Hematopoietic multipotent progenitor cell treated with erythropoietin and hydrocortisone succinate and interleukin-3 and kit ligand, for 8 days (in vitro differentiated cells): Measurements from ENCODE around the gene MARCHF3.
"Not testable (repeated sequence)": the region's sequence is repeated elsewhere in the genome, so short reads cannot be mapped to it uniquely, and the experiment has no call there.

Source experiments
- DNase-seq: peaks from one replicate; pipeline ENCODE4 v3.0.0-alpha.2; 2015

Gene MARCHF3

DNA sequence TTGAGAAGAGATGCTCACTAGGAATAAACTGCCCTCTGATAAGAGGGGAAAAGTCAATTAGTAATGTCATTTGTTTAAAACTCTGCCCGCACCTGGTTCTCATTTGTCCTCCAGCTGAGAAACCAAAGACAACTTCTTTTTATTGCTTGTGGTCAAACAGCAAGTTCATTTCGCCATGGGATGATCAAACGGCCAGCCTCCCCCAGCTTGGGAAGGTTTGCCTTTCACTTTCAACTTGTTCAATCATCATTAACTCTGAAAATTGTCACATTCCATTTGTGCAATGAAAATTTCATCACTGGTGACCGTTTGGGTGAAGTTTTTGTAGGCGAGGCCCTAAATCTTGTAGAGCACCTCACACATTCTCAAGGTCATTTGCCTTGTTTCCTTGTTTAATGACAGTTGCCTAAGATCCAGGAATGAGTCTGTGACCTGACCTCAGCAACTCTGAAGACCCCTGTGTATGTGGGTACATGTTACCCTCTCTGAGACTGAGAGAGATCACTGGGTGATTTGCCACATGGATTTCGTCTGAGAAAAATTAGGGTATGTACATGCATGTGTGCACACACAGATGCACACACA lies 117.7 kb downstream of the MARCHF3 start:
- no peak for DNase-seq

DNA sequence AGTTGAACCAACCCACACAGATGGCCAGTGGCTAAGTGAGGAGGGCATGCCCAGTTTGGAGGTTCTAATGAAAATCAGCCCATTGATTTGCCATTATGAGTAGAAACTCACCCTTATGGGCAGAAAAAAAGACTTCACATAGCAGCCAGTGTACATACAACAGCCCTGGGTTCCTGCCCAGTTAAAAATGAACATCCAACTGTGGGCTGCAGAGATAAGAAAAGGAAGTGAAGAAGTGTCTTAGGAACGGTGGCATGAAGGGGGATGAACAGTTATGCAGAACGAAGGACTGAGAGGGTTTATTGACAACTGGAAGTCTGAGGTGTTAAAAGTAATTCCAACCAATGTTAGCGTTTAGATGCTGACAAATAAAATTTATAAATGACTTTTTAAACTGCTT lies 118.4 kb downstream of the MARCHF3 start:
- peak; percentile 71 for DNase-seq

DNA sequence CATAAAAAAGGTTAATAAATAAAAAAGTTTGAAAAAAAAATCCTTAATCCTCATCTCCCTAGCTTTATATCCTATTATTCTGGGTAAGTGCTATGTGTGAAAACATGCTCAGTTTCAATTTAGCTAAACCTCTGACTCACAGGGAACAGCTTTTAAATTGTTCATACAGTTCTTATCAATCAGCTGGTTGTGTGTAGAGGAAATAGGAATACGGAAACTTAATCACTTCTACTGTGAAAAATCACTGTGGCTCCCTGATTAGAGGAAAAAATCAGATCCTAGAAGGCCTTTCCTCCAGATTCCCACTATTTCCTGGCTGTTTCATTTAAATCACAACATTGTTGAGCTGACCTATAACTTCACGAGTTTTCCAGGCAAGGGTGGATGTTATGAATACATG lies 120.5 kb downstream of the MARCHF3 start:
- DNase-seq, result no peak

DNA sequence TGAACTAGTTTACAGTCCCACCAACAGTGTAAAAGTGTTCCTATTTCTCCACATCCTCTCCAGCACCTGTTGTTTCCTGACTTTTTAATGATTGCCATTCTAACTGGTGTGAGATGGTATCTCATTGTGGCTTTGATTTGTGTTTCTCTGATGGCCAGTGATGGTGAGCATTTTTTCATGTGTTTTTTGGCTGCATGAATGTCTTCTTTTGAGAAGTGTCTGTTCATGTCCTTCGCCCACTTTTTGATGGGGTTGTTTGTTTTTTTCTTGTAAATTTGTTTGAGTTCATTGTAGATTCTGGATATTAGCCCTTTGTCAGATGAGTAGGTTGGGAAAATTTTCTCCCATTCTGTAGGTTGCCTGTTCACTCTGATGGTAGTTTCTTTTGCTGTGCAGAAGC lies 126.0 kb downstream of the MARCHF3 start:
- DNase-seq, result not testable (repeated sequence)

DNA sequence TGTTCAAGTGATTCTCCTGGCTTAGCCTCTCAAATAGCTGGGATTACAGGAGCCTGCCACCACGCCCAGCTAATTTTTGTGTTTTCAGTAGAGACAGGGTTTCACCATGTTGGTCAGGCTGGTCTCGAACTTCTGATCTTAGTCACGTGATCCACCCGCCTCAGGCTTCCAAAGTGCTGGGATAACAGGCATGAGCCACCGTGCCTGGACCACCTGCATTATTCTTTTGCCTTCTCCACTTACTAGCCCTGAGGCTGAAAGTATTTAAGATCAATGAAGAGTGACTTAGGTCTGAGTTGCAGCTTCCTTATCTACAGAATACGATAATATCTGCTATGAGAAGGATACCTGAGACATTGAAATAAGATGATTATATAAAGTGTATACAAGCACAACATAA lies 129.6 kb downstream of the MARCHF3 start:
- DNase-seq, result no peak

DNA sequence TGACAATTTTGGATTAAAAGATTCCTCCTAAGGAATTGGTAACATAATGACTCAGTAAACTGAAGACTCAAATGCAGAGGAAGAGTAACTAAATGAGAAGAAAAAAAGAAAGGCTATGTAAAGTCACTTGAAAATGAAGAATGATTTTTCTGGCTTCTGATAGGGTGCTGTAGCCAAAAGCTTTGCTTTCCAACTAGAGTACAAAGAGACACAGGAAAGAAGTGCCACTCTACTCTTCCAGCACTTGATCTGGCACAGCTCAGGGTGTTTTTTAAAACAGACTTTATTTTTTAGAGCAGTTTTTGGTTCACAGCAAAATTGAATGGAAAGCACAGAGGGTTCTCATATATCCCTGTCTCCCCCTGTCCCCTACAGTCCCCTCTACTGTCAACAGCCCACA lies 130.9 kb downstream of the MARCHF3 start:
- no peak for DNase-seq

DNA sequence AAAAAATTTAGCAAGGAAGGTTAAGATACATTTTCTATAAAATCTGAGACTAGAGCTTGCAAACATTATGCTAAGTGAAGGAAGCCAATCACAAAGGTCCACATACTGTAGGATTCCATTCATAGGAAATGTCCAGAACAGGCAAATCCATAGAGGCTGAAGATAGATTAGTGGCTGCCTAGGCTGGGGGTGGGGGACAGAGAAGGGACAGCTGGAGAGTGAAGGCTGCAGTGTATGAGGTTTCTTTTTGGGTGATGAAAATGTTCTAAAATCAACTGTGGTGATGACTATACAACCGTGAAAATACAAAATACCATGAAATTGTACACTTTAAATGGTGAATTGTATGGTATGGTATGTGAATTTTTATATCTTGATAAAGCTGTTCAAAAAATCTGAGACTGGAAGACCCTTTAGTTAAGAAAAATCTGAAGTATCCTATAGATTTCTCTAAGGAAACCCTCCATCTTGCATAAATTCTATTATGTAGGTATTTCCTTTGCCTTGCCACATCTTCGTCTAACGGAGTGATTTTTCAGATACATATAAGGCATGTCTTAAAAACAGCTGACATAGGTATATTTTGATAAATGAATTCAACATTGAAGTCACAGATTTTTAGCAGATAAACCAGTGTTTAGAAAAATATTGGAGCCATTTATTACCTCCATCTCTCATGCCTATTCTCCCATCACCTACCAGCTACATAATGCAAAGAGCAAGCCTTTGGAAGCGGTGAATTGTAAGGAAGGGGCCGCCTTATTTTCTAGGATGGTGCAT lies 132.3 kb downstream of the MARCHF3 start:
- DNase-seq, result no peak

DNA sequence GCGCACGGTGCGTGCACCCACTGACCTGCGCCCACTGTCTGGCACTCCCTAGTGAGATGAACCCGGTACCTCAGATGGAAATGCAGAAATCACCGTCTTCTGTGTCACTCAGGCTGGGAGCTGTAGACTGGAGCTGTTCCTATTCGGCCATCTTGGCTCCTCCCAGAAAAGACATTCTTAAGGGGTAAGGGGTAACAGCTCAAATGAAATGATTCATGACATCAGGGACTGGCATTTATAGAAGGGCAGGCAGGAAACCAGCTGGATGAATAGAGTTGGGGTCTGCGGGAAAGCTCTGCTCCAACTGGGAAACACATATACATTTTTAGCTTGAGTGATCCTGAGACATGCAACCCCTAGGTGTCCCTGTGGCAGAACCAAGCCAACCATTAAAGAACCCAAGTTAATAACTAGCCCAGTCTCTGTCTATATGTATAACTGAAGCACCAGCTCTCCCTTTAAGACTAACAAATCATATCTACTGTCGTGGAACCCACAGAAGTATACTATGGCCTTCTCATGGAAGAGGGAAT lies 134.1 kb downstream of the MARCHF3 start:
- no peak for DNase-seq

DNA sequence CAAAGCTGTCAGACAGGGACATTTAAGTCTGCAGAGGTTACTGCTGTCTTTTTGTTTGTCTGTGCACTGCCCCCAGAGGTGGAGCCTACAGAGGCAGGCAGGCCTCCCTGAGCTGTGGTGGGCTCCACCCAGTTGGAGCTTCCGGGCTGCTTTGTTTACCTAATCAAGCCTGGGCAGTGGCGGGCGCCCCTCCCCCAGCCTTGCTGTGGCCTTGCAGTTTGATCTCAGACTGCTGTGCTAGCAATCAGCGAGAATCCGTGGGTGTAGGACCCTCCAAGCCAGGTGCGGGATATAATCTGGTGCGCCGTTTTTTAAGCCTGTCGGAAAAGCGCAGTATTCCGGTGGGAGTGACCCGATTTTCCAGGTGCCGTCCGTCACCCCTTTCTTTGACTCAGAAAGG lies 134.6 kb downstream of the MARCHF3 start:
- not testable (repeated sequence) for DNase-seq

DNA sequence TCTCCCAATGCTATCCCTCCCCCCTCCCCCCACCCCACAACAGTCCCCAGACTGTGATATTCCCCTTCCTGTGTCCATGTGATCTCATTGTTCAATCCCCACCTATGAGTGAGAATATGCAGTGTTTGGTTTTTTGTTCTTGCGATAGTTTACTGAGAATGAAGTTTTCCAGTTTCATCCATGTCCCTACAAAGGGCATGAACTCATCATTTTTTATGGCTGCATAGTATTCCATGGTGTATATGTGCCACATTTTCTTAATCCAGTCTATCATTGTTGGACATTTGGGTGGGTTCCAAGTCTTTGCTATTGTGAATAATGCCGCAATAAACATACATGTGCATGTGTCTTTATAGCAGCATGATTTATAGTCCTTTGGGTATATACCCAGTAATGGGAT lies 139.9 kb downstream of the MARCHF3 start:
- not testable (repeated sequence) for DNase-seq

DNA sequence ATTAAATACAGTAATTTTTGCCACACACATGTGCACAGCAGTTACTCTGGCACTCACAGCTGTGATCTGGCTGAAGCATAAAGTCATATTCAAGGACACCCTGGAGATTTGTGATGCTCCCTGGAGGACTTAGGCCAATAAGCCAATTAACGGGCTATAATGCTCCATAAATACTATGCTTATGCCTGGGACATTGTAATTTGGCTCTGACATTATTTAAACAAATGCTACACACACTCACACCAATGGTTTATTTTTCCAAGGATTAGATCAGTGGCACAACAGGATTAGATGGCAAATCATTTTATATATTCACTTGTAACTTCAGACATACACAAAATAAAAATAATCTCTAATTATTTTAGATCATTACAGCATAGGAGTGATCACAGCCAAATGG lies 142.2 kb downstream of the MARCHF3 start:
- DNase-seq, result no peak

DNA sequence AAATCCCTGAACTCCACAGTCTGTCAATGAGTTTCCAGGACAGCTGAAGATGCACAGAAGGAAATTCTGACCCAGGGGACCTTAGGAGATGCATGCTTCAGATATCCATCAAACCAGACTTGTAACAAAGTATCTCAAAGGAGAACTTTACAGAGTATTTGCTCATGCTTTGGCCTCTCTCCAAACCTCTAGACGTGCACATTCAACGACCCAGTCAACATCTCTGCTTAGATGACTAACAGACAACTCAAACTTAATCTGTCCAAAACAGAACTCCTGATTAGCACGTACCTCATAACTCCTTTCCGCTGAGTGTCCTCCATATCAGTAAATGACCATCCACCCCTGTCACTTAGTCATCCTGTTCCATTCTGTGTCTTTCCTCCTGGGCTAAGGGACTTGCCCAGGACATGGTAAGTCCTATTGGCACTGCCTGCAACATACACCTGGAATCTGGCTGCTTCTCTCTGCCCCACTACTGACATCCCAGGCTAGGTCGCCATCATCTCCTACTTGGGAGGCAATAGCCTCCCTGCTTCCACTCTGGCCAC lies 146.0 kb downstream of the MARCHF3 start:
- peak; percentile 98 for DNase-seq

DNA sequence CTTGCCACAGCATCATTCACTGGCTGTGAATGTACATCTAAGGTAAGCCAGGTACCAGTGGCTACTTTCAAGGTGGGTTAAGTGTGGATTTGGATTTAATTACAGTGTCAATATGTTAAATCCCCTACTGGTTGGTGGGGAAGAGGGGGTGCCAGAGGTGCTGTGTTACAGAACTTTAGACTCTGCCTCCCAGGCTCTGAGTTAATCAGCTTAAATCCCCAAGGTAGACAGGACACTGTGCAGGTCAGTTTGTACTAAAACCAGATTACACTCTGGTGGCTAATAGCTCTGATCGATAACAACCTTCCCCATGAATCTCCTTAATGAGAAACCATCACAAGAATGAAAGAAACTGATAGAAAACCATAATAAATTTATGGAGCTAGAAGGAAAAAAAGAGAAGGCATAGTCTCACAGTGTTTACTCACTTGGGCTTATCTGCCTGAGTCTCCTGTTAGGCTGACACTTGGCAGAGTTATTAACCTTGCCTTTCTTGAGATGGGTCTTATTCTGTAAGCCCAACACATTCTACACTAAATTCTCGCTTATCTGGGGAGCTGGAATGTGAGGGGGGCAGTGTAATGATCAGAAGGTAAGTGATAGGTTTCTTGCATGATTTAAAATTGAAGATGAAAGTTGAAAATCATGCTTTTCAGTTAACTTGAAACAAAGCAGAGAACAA lies 146.7 kb downstream of the MARCHF3 start:
- DNase-seq, result peak; percentile 72

DNA sequence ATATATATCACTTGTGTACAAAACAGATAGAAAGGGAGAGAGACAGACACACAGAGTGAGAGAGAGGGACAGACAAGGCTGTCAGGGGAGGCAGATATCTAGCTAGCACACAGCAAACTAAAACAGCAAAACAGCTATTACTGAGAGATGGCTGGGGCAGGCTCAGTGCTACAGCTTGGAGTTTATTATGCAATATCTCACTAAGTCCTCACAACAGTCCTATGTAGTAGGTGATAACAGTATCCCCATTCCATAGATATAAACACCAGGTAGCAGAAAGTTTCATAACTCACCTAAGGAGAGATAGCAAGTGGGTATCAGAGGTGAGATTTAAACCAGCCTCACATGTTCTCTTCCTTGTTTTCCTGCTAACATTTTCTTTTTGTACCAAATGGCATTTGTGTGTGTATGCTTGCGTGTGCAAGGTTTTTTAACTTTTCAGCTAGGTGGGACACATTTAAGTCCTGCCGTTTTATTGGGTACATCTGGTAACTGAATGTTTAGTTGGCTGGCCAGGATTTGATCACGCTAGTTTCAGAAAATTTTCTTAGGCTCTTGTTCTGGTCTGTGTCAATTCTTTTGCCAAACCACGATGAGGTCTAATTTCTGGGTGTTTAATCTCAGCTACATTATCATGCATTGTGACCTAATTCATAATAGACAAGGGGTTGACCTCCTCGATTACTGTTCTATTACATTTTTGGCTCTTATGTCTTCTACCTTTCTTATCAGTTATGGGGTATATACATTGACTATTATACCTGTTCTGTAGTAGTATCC lies 148.3 kb downstream of the MARCHF3 start:
- DNase-seq, result peak; percentile 55

DNA sequence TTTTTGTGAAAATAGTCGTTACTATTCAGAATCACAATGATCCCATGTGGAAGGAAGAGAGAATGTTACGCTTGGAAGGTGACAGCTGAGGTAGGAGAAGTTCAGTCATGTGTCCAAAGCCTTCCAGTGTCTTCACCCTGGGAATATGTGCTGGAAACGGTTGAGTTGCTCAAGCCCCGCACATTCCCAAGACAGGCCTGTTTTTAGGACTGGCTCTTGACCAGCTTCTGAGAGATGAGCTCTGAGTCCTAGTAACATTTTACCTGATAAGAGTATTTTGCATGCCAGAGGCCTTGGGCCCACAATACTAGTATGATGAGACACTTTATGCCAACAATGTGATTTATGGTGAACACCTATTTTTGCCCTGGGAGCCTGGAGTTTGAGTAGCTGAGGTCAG lies 151.7 kb downstream of the MARCHF3 start:
- no peak for DNase-seq

DNA sequence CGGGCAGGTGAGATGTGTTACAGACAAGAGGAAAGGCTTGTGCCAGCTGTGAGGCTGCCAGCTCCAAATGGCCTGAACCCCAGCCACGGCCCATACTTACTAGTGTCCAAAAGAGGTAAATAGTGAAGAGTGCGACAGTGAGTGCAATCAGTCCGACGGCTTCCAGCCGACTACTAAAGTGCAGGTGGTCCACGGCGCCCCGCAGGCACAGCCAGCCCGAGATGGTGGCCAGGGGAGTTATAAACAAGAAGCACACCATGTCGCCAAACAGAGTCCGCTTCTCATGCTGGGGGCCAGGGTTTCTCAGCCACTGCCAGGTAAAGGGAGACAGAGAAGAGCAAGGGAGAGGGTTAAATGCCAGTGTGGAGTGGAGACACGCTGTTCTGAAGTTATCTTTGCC lies 152.3 kb downstream of the MARCHF3 start:
- no peak for DNase-seq

DNA sequence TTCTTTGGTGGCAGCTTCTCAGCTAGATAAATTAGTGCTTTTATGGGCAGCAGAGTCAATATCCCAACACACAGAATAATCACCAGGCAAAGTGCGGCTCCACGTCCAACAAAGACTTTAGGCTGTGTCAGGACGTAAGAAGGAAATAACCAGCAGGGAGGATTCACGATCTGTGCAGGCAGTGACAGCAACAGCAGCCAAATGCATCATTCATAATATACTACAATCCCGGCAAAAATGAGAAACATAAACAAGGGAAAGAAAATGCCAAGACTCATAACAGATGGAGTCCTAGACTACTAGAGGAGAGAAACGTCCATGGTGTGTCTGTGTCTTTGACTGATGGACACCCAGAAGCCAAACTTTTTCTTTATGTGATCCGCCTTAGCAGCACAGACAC lies 152.8 kb downstream of the MARCHF3 start:
- DNase-seq, result no peak

DNA sequence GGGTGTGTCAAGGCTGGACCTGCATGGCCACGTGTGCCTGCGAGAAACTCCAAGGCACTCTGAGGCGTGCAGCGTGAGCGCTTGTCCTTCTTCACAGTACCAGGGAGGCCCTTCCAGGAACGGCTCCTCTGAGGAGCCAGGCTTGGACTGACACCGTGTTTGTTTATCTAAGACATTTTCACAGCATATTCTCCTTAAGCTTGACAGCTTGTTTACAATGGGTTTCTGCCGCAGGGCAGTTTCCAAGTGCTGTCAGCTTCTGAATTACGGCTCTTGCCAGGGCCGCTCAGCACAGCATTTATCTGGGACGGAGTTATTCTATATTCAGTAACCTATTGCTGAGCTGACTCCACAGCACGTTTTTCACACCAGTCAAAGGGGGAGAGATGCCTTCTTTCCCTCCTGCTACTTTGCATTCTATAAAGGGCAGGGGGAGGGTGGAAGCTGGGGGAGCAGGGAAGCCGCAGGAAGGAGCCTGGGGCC lies 155.0 kb downstream of the MARCHF3 start:
- DNase-seq, result no peak

DNA sequence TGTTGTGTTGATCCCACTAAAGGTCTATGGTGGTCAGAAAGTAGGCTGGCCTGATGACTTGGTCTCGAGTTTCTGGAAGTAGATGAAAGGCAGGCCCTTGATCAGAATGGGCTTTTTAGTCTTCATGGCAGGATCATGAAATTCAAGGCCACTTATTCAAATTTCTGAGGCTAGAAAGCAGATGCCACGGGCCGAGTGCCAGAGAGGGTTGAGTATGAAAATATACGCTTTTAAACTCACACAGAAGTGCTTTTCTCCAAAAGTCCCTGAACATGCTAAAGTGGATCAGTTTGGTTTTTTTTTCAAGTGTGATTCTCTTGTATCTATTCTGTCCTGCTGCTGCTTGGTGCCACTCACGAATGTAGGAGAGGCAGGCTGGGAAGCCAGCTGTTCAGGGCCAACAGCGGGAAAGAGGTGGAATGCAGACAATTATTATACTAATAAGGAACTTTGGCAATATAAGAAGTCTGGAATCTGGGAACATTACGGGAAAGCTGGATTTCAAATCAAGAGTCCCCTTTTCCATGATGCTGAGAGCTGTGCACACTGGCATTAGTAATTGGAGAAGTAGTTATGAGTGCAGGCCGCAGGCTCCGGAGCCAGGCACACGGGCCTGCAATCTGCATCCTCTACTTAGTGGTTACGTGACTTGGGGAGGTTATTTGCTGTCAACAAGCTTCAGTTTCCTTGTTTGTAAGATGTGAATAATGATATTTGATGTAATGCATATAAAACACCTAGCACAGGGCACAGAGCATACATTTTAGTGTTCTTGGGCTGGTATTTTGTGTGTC lies 157.6 kb downstream of the MARCHF3 start:
- no peak for DNase-seq

DNA sequence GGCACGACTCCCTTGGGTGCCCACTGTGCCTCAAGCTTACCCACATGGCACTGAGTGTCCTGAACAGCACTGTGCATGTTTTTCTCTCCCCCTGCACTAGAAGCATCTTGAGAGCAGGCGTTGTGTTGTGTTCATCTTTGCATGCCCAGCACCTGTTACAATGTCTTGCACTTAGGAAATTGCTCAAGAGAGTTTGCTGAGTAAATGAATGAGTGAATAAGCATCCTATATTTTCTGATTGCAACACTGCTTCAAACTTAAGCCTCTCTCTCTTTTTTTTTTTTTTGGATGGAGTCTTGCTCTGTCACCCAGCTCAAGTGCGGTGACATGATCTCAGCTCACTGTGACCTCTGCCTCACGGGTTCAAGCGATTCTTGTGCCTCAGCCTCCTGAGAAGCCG lies 158.9 kb downstream of the MARCHF3 start:
- DNase-seq, result no peak

DNA sequence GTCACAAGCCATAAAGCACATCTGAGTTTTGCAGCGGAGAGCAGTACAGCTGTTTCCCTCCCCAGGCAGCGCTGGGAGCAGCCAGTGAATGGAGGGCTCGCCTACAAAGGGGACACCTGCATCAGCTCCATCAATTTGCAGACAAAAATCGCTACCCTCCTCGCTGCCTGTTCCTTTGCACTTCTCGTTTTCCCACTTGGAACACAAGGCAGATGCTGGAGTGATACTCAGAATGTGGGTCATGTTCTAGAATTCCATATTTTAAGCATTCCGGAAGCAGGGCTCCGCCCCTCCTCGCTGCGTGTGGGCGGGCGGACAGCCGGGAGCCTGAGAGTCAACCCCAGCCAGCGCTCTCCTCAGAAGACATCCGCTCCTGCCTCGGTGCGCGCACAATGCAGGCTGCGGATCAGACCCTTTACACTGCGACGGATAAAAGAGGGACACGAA lies 161.3 kb downstream of the MARCHF3 start:
- no peak for DNase-seq
